Psoas muscle (tissue), 8 donors: Measurements from ENCODE around the gene QDPR. TPM values are rescaled to one million over a fixed set of nuclear protein-coding genes. Genes with fewer than 3 reads are reported as not detected.
A peak's percentile ranks its signal among the peaks of the same experiment; 100 is the strongest.

Experiments
- ATAC-seq, 4 donors: fragments of 200-7000 bp; cut with Tn5 transposase; one replicate each; pipeline ENCODE4 v1.9.1; 2020; ENCODE audit warnings: moderate library complexity in 3 of 4, mild to moderate bottlenecking in 2 of 4
- DNase-seq, 2 donors: peaks; one replicate each; pipeline ENCODE4 v3.0.0-alpha.2; 2020
- H3K27ac ChIP-seq: fragments of 200-600 bp; one replicate; pipeline ENCODE4 v1.8.0; 2022
- H3K27me3 ChIP-seq, 3 donors: fragments of 200-600 bp in 1 of 3; one replicate each; pipeline versions ENCODE4 v1.6.1 to v1.8.0; 2013 to 2022; ENCODE audit warnings: low read length in 2 of 3, mild to moderate bottlenecking in 2 of 3, moderate library complexity in 1 of 3; ENCODE audit not compliant: insufficient read depth in 3 of 3
- H3K36me3 ChIP-seq, 2 donors: fragments of 200-600 bp in 1 of 2; one replicate each; pipeline versions ENCODE4 v1.6.1 to v1.8.0; 2013 to 2022; ENCODE audit warnings: low read depth in 1 of 2, mild to moderate bottlenecking in 1 of 2, moderate library complexity in 1 of 2; ENCODE audit not compliant: insufficient read depth in 1 of 2
- H3K4me1 ChIP-seq: fragments of 200-600 bp; one replicate; pipeline ENCODE4 v1.8.0; 2022
- H3K4me3 ChIP-seq: fragments of 200-600 bp; one replicate; pipeline ENCODE4 v1.8.0; 2022; ENCODE audit warnings: mild to moderate bottlenecking
- H3K9me3 ChIP-seq: fragments of 200-600 bp; one replicate; pipeline ENCODE4 v1.8.0; 2022
- CTCF ChIP-seq: fragments of 200-600 bp; IDR thresholded peaks from one replicate; pipeline ENCODE4 v1.8.0; 2022; ENCODE audit warnings: antibody characterized with exemption
- WGBS, 3 donors: extraction: QIAGEN DNeasy Blood & Tissue Kit; methylation state at CpG; one replicate each; pipeline versions ENCODE4 v1.1.6 to v1.1.7; 2013; 5-methylcytosine and 5-hydroxymethylcytosine counted together
- intact Hi-C, 2 donors: fragments of 100-400 bp; cut with DNase I; formaldehyde crosslinking; loops; one replicate each; pipeline versions ENCODE4 v1.11.0 to v1.14.2; 2022
- polyA plus RNA-seq, 3 donors: library from polyadenylated mRNA; stranded (reverse); fragments of 200-250 nt; gene quantifications; one replicate each; pipeline ENCODE4 v1.2.3, GENCODE V29; 2013
- total RNA-seq, 4 donors: library from RNA; stranded (reverse); fragmentation: NEBNext Ultra II Directional in 2 of 4; extraction: Animal tissue kit (Norgen Biotek cat#: 25700) in 2 of 4; gene quantifications; one replicate each; pipeline versions ENCODE4 v1.2.1 to v1.2.4, GENCODE V29; 2021 to 2023
- donor health status: healthy with polysubstance abuse.
- donor health status: DM: no; HTN: no; CAD: no; lungs with moderate emphysema.
- donor health status: Bipolar disorder and iron deficiency.
- donor health status: healthy.
- donor health status: DM: yes; HTN: yes; CAD: no.
- donor health status: DM: no; HTN: no; CAD: no.
- donor health status: DM: no; HTN: no; CAD: no.
- donor health status: DM: yes; HTN: yes; CAD: no.

The QDPR gene
- total and polyA plus RNA-seq, 7 donors: 17.6 to 53.2 (median 39.2) TPM

- Histone ChIP-seq H3K27ac (no peak overlapping the region), H3K9me3 (no peaks in the 10 kb centered on the region), H3K4me1 (no peaks in the 10 kb centered on the region), H3K27me3 (no peaks in the 10 kb centered on the region), H3K36me3 (no peaks in the 10 kb centered on the region), H3K4me3 (no peak overlapping the region)
- 85 to 100% (median 94%) methylated on average over 1 of the region's 1 CpG for WGBS, 3 donors
- intact Hi-C loops: no loop called here
- DNase-seq (no peak), ATAC-seq (no peak)
- no peak for TF ChIP-seq CTCF
These were observed 48.3 kb downstream of the QDPR start for GRCh38 chr4:17463606-17464005.

- Histone ChIP-seq H3K9me3 (no peaks in the 10 kb centered on the region), H3K4me1 (no peaks in the 10 kb centered on the region), H3K27ac (no peak overlapping the region), H3K4me3 (no peak overlapping the region), H3K36me3 (no peaks in the 10 kb centered on the region), H3K27me3 (no peaks in the 10 kb centered on the region)
- DNase-seq (no peak), ATAC-seq (no peak)
- TF ChIP-seq CTCF: no peak
- intact Hi-C loops: no loop called here
- WGBS, 3 donors: 10 to 24% (median 11%) methylated on average over 1 of the region's 1 CpG
These were observed 61.6 kb downstream of the QDPR start for GRCh38 chr4:17450269-17450804.

- no peak for TF ChIP-seq CTCF
- H3K4me3 ChIP-seq: no peak overlapping the region
- H3K27me3 ChIP-seq: no peaks in the 10 kb centered on the region
- H3K36me3 ChIP-seq: no peaks in the 10 kb centered on the region
- H3K4me1 ChIP-seq: no peaks in the 10 kb centered on the region
- DNase-seq (no peak), ATAC-seq (no peak)
- 37 to 54% (median 51%) methylated on average over 3 of the region's 3 CpGs for WGBS, 3 donors
- no peaks in the 10 kb centered on the region for H3K9me3 ChIP-seq
- intact Hi-C loops: loop anchor here in 1 of 2 donors (5.0 kb wide), 1 partner anchor 101 kb away; no protein-coding TSS in a partner anchor
- no peak overlapping the region for H3K27ac ChIP-seq
These were observed 63.2 kb downstream of the QDPR start for GRCh38 chr4:17448689-17449088.

GRCh38 chr4:17447675-17448298, 64.1 kb downstream of the QDPR start:
- peak in 3 of 4 donors; percentile 32 to 61 (median 45) for ATAC-seq
- Histone ChIP-seq H3K4me3 (no peak overlapping the region), H3K27me3 (no peaks in the 10 kb centered on the region), H3K9me3 (no peaks in the 10 kb centered on the region), H3K27ac (no peak overlapping the region), H3K36me3 (no peaks in the 10 kb centered on the region), H3K4me1 (no peaks in the 10 kb centered on the region)
- intact Hi-C loops: loop anchor here in 1 of 2 donors (5.0 kb wide), 1 partner anchor 100 kb away; no protein-coding TSS in a partner anchor
- no peak for DNase-seq
- TF ChIP-seq CTCF: peak; percentile 46
